Activated naive CD4-positive, alpha-beta T cell treated with anti-CD3 and anti-CD28 coated beads, Interleukin-2, amount 50 U/mL, for 16 hours (primary cell): ENCODE data around the gene SSX4.
"Not testable (repeated sequence)": the region's sequence is repeated elsewhere in the genome, so short reads cannot be mapped to it uniquely, and the experiment has no call there.

Source experiments
- DNase-seq: peaks from one replicate; pipeline ENCODE4 v3.0.0-alpha.2; 2020

The SSX4 gene

GRCh38 chrX:48383239-48383638 is at the start of gene SSX4:
TSS of gene SSX4 (plus strand) at chrX:48383539. CDS start at chrX:48384054, 515 bp downstream.
- DNase-seq: not testable (repeated sequence)

- DNase-seq: not testable (repeated sequence)
Observed at GRCh38 chrX:48346059-48346458, 37.3 kb upstream of the SSX4 start.

GRCh38 chrX:48356315-48357094 is 26.8 kb upstream of the SSX4 start, which contains the start of gene SSX3:
TSS of gene SSX3 (minus strand) at chrX:48356703. CDS start at chrX:48355249, 1,454 bp downstream.
- not testable (repeated sequence) for DNase-seq

- DNase-seq: no peak
Observed at GRCh38 chrX:48357681-48358080, 25.7 kb upstream of the SSX4 start.

GRCh38 chrX:48359281-48359680 is 24.1 kb upstream of the SSX4 start:
- DNase-seq: not testable (repeated sequence)

DNA sequence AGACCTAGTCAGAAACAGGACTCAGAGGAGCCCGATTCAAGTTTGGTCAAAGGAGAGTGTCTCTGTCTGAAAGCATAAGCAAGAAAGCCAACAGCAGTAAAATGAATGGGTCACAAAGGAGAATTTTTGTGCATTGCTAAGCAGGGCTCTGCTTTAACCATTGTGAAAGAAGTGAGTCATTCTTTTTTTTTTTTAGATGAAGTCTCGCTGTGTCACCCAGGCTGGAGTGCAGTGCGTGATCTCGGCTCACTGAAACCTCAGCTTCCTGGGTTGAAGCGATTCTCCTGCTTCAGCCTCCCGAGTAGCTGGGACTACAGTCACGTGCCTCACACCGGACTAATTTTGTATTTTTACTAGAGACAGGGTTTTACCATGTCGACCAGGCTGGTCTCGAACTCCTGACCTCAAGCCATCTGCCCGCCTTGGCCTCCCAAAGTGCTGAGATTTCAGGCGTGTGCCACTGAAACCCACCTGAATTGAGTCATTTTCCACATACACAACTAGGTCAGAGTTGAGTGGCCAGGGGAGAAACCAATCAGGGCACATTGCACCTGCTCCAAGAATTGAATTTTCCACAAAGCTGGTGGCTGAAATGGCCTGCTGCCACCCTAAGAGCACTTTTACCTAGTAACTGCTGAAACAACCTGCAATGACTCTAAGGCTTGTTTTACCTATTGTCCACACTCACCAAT is 15.5 kb upstream of the SSX4 start:
- not testable (repeated sequence) for DNase-seq

DNA sequence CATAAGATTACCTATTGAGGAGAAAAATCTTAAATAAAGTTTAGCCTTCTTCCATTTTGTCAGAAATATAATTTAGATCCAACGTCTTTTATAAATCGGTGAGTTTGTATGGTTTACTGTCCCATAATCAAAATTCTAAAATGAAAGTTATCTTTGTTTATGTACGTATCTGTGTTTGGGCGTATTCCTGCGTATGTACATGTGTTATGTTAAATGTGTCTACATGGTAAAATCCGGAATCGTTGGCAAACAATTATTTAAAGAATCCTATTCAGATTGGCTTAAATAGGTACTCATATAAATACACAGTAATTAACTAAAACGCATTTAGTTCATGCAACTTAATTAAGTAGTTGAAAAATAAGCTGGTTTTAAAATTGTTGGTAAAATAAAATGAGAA is 12.9 kb upstream of the SSX4 start:
- DNase-seq: not testable (repeated sequence)

GRCh38 chrX:48396931-48397330 is 13.6 kb downstream of the SSX4 start:
- not testable (repeated sequence) for DNase-seq

- not testable (repeated sequence) for DNase-seq
Observed at GRCh38 chrX:48397825-48398224, 14.5 kb downstream of the SSX4 start.

GRCh38 chrX:48411860-48412259 is 28.5 kb downstream of the SSX4 start, which contains the start of gene SSX4B:
TSS of gene SSX4B (minus strand) at chrX:48411960. CDS start at chrX:48411372, 588 bp downstream.
- DNase-seq: not testable (repeated sequence)

GRCh38 chrX:48427027-48427716 is 43.8 kb downstream of the SSX4 start:
- DNase-seq: not testable (repeated sequence)

GRCh38 chrX:48429606-48430005 is 46.3 kb downstream of the SSX4 start:
- DNase-seq: not testable (repeated sequence)

- DNase-seq: not testable (repeated sequence)
Observed at GRCh38 chrX:48430166-48430565, 46.8 kb downstream of the SSX4 start.

- not testable (repeated sequence) for DNase-seq
Observed at GRCh38 chrX:48433713-48434112, 50.4 kb downstream of the SSX4 start.
